HG03139 (cell line): Measurements from ENCODE around the gene PHOX2B.
"Not testable (repeated sequence)": the region's sequence is repeated elsewhere in the genome, so short reads cannot be mapped to it uniquely, and the experiment has no call there.

Experiments used
- ATAC-seq: cut with Tn5 transposase; IDR thresholded peaks from one replicate; pipeline ENCODE4 v1.9.1; 2021; ENCODE audit not compliant: unreplicated experiment

PHOX2B gene

GRCh38 chr4:41748074-41748570 is 403 bp downstream of the PHOX2B start:
- ATAC-seq, result no peak

DNA sequence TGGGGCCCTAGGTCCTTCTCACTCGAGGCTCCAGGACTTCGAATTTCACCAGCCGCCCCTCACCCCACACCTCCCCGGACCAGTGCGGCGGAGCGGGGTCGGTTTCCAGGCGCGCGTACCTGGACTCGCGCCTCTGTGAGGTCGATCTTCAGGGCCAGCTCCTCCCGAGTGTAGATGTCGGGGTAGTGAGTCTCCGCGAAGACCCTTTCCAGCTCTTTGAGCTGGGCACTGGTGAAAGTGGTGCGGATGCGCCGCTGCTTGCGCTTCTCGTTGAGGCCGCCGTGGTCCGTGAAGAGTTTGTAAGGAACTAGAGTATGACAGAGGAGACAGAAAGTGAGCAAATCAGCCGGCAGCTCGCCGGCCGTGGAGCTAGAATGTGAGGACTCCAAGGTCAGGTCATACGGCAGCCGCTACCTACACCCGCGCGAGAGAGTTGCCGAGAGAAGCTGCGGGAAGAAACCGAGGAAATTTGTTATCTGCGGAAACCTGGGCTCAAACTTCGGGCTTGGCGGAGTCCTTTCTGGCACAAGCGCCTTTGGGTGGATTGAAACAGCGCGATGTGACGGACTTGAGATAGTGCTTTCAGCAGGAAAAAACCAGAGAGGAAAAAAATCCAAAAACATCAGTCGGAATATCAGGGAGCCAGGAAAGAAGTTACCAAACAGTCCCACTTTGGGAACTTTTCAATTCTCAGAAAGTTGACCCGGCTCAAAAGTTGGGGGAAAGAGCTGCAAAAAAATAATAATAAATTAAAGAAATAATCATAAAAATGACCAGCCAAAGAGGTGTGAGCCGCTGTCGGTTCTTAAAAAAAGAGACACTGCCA is 1.1 kb downstream of the PHOX2B start:
- ATAC-seq, result no peak

DNA sequence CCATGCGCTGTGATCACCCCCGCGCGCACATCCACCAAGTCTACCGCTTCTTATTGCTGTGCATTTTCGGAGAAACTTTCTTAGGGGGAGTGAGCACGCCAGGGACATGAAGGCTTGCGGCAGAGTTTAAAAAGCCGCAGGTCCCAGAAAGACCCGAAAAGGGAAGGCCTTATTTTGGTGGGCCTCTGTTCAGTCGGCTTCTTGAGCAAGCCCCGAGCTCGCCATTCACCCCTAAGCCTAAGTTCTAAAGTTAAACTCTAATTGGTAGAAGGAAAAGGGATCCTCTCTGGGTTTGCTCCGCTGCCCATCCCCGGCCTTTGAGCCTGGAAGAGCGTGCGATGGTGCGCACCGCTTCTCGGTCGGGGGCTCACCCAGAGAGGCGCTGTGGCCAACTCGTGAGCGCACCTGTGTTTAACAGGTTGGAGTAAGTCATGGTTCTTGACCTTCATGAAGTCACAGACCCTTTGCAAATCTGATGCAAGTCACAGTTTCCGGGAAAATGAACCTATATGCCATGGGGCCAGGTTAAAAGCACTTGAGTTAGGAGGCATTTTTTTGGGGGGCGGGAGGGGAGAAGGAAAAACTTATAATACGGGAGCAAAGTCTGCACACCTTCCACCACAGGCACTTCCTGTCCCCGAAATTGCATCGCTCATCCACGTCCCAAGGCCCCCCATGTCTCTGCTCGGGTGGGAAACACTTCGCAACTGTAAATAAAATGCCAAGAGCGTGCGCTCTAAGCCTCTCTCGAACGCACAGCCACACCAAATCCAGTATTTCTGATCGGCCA is 1.9 kb downstream of the PHOX2B start:
- ATAC-seq, result no peak

DNA sequence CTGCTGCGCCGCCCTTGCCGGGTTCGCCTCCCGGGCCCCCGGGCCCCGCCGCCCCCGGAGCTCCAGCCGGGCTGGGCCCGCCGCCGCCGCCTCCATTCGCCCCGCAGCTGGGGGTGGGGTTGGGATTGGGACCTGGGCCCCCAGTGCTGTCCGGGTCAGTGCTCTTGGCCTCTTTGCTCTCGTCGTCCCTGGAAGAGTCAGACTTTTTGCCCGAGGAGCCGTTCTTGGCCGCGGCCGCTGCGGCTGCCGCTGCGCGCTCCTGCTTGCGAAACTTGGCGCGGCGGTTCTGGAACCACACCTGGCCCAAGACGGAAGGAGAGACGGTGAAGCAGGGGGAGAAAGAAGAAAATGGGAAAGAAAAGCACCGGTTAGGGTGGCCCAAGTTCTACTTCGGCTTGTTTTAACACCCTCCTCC is 2.5 kb downstream of the PHOX2B start:
- ATAC-seq, result no peak

DNA sequence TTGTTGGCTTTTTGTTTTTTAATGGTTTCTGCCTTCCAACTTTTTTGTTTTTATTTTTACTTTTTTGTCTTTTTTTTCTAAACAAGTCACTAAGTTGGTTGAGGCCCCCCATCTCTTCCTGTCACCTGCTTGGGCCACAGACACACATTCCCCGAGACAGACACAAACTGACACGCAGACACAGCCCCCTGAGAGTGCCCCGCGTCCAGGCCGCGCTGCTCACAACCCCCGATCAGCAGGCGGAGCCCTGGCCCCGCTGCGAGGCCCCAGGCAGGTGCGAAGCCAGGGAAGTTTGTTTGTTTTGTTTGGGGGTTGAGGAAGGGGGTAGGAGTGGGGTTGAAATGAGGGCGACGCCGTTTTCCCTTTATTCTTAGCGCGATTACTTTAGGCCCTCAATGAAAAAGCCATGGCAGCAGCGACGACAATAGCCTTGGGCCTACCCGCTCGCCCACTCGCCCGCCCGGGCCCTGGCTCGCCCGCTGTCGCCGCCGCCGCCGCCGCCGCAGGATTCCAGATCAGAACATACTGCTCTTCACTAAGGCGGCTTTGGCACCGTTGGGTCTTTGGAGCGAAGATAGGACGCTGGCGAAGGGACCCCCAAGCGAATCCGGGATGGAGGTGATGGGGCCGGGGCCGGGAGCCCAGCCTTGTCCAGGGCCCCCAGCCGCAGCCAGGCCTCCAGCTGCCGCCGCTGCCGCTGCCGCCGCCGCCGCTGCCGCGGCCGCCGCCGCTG is 3.1 kb downstream of the PHOX2B start:
- ATAC-seq, result no peak

DNA sequence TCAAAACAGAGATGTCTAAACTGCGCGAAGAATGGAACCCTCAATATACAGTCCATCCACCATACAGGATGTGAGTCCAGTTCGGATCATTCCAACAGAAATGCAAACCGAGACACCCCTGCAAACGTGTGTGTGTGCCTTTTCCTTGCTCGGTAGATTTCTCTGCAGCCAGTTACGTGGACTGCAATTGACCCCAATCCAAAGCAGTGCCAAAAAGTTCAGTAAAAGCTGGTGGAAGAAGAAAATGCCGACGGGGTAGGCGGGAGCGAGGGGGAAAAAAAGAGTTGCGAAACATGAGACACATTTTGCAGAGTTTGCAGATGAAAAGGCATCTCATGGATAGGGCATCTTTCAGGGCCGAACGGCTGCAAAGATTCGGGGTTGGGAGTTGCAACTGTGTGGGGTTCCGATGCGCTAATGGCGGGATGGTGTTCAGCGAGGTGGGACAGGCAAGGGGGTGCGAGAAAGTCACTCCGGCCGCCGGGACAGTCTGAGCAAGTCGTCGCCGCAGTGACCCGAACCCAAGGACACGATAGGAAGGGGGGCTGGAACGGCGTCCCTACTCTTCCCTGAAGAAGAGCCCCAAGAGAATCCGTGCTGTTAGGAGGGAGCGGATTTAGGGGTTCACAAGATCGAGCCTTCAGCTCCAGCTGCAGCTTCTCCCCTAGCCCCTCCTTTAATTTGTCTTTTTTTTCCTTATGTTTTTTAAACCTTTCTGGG is 3.8 kb downstream of the PHOX2B start:
- no peak for ATAC-seq

DNA sequence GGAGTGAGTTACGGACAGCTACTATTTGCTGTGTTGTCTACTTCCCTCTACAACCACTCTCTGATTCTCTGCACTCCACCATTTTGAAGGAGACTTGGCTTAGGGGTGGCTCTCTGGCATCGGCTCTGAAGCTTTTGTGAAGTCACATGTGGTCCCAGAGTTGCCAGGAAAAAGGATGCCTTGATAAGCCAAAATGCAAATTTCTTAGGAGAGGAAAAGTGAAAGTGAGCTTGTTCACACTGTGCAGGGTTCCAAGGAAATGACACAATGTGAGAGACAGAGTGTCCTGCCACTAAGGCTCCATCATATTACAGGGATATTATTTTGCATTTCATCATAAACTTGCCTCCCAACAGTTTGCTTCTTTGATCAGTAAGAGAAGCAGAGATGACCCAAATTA is 7.2 kb downstream of the PHOX2B start:
- no peak for ATAC-seq

DNA sequence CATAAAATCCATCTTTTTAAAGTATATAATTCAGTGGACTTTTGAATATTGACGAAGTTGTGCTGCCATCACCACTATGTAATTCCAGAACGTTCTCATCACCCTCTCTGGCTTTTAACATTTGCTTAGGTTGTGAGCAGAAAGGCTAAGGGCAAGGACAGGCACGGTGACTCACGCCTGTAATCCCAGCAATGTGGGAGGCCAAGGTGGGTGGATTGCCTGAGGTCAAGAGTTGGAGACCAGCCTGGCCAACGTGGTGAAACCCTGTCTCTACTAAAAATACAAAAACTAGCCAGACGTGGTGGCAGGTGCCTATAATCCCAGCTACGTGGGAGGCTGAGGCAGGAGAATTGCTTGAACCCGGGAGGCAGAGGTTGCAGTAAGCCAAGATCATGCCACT is 11.0 kb downstream of the PHOX2B start:
- not testable (repeated sequence) for ATAC-seq

GRCh38 chr4:41734371-41734770 is 14.2 kb downstream of the PHOX2B start:
- ATAC-seq, result no peak

DNA sequence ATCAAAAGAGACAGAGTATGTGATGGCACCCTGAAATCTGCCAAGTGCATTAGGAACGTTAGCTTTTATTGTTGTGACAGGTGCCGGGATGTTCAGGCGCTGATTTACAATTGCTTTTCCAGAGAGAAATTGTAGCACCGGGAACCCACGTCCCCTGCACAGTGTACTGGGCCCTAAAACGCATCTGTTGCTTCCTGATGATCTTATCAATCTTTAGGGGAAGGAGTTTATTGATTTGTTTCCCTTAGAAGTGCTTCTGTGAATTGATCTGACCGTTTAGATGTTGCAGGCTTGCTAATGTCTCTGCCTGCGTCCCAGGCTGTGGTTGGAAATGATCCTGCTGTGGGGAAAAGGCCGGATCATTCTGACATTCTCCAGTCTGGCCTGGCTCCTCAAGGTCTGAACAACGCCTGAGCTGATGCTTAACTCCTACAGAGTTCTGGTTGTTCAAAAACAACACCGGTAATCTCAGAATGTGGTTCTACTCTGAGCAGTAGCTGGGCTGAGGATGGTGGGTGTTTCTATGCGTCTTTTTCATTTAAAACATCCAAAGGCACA is 16.9 kb downstream of the PHOX2B start:
- ATAC-seq, result no peak

DNA sequence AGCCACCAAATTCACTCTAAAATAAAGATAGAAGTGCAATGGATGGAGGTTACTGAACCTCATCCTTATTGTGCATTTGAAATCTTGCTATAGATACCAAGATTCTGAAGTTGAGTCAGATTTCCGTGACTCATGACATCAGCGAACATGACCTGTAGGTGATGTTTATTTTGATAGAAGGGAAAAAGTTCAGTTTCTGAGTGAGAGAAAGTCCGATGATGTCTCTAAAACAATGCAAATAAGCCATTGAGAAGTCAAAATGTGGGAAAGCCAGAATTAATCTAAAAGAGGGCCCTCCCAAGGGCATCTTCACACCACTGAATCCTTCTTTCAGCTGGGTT is 20.0 kb downstream of the PHOX2B start:
- ATAC-seq, result no peak

GRCh38 chr4:41727861-41728572 is 20.5 kb downstream of the PHOX2B start:
- no peak for ATAC-seq

DNA sequence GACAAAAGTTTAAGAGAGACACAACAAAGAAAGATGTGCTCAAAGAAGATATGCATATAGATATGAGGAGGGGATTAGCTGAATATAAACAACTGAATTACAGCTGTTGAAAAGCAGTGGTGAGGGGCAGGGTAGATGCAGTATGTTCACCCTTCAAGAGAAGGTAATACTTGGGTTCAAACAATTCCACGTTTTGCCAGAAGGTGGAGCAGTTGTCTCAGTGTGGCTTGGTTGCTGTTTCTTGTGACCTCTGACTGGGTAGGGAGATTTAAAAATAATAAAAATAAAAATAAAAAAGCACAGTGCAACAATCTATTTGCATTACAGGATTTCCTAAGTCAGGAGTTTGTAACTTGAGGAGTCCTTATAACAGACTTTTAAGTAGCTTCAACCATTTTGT is 23.3 kb downstream of the PHOX2B start:
- ATAC-seq, result no peak

GRCh38 chr4:41723286-41723685 is 25.2 kb downstream of the PHOX2B start:
- ATAC-seq, result no peak

DNA sequence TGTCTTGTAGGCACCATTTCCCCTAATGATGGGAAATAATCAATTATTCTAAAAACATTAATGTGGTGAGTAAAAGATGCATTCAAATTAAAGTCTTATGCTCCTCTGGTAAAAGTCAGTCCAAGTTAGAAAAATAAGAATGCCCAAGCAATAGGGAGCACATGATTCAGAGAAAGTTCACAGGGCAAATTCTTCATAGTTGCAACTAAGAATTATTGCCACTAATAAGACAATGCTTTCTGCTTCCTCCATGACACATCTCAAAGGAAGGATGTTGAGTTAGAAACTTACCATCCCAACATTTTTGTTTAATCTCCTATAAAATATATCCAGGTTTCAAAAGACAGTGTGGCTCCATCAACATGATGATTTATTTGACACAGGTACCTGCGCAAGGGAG is 26.3 kb downstream of the PHOX2B start:
- no peak for ATAC-seq

DNA sequence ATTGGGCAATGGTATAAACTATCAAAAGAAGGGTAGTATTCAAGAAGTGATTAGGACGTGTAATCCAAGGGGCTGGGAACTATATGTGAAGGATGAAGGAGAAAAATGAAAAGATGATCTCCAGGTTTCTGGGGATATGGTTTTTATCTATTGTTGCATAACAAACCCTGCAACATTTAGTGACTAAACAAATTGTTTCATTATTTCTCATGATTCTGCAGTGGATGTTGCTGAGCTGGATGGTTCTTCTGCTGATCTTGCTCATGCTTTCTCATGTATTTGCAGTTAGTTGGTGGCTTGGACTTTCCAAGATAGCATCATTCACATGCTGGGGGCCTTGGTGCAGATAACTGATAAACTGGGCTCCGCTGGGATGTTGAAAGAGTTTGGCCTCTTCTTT is 29.1 kb downstream of the PHOX2B start:
- ATAC-seq, result no peak

DNA sequence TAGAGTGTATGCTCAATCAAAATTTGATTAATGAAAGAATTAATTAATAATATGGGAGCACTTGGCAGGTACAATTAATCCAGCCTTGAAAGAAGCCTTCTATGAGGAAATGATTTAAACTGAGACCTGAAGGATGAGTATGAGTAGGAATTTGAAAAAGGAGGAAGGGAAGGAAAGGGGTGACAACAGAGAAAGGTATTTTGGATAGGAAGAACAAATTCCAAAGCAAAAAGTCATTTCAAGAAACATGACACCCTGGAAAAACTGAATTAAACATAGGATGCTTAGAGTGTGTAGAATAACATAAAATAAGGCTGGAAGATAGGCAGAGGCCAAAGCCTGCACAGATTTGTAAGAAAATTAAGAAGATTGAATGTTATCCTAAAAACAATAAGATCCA is 29.6 kb downstream of the PHOX2B start:
- ATAC-seq, result no peak

- ATAC-seq, result no peak
Observed at GRCh38 chr4:41715155-41715554, 33.4 kb downstream of the PHOX2B start.

GRCh38 chr4:41714364-41715000 is 34.0 kb downstream of the PHOX2B start:
- ATAC-seq, result no peak

DNA sequence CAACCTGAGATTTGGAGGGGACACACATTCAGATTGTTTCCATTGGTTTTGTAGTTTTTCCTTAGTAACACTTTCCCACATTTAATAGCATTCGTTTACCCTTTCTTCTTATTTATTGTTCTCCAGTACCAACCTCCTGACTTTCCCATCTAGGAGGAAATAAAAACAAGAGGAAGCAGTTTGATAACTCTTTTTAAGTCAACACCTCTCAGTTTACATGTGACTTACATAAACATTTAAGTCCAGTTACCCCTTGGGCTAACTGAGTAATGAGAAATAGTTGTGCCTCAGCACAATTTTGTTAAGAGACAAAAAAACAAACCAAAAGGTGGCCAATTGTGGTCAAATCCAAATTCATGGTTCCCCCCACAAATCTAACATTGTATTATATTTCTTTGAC is 34.8 kb downstream of the PHOX2B start:
- no peak for ATAC-seq
